Activated CD4-positive, alpha-beta T cell treated with anti-CD3 and anti-CD28 coated beads for 36 hours (primary cell): ENCODE results near the gene TJP1. TPM values are rescaled to one million over a fixed set of nuclear protein-coding genes. Genes with fewer than 3 reads are reported as not detected.
A peak's percentile ranks its signal among the peaks of the same experiment; 100 is the strongest.

Experiments used
- ATAC-seq: fragments of 200-7000 bp; cut with Tn5 transposase; one replicate; pipeline ENCODE4 v1.10.0; 2021; ENCODE audit warnings: mild to moderate bottlenecking, moderate library complexity
- CTCF ChIA-PET: fragments of 350-600 bp; sonication (Branson Sonifier 250); formaldehyde crosslinking; loops from one replicate; lab custom pipeline; 2021; ENCODE audit warnings: antibody characterized with exemption; lab: Charles Lee
- POLR2A ChIA-PET: fragments of 350-600 bp; sonication (Branson Sonifier 250); formaldehyde crosslinking; loops from one replicate; lab custom pipeline; 2021; ENCODE audit warnings: antibody characterized with exemption, inconsistent platforms; lab: Charles Lee
- DNase-seq: peaks from one replicate; pipeline ENCODE4 v3.0.0-alpha.2; 2020
- H3K27ac Mint-ChIP-seq: one replicate; pipeline ENCODE4 v1.8.0; 2021; ENCODE audit warnings: mixed read lengths
- H3K27me3 Mint-ChIP-seq: one replicate; pipeline ENCODE4 v1.8.0; 2021; ENCODE audit warnings: mixed read lengths
- H3K36me3 Mint-ChIP-seq: one replicate; pipeline ENCODE4 v1.8.0; 2021; ENCODE audit warnings: low read depth, mixed read lengths
- H3K4me1 Mint-ChIP-seq: one replicate; pipeline ENCODE4 v1.8.0; 2021; ENCODE audit warnings: mixed read lengths
- H3K4me3 Mint-ChIP-seq: one replicate; pipeline ENCODE4 v1.8.0; 2021; ENCODE audit warnings: mild to moderate bottlenecking, moderate library complexity, mixed read lengths
- H3K9me3 Mint-ChIP-seq: one replicate; pipeline ENCODE4 v1.8.0; 2021; ENCODE audit warnings: low read depth, mixed read lengths
- intact Hi-C, 2 experiments: fragments of 100-400 bp; cut with DNase I in 1 of 2; cut with micrococcal nuclease in 1 of 2; formaldehyde crosslinking; loops; one replicate each; pipeline versions ENCODE4 v1.14.2 to v1.15.1; 2022 to 2024; cut with DNase I, micrococcal nuclease
- total RNA-seq, 2 experiments: library from RNA; stranded (reverse); gene quantifications; one replicate each; pipeline ENCODE4 v1.2.3, GENCODE V29; 2021

The TJP1 gene
- under 1 TPM in 1 of 2 experiments, not detected in 1; 0.09 TPM for total RNA-seq

DNA sequence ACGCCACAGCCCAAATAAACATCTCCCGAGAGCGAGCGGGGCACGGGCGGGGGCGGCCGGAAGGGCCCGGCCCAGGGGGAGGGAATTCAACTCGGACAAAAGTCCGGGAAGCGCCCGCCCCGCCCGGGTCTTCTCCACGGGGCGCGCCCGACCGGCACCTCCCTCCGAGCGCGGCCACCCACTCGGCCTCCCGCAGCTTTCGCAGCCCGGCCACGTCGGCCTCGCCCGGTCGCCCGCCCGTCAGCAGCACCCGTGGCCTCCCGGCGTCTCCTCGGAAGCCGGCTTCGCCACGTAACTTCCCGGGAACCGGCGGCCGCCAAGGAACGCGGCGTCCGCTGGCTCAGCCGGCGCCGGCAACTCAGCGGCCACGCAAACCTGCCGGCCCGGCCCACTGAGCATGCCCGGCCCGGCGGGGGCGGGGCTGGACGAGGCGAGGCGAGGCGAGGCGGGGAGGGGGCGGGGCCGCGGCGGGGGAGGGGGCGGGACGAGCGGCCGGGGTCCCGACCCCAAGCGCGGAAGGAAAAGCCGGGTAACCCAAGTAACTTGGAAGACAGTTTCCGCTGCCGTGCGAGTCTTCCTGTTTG lies at the start of gene TJP1:
TJP1 (minus strand) TSS at position 369 of the 584 bp plus-strand sequence. CDS start 440 bp downstream, outside the sequence.
- Mint-ChIP-seq H3K27me3 (peaks cover 56% of the 10 kb centered on the region), H3K36me3 (peaks cover 6% of the 10 kb centered on the region), H3K4me3 (peak within 1 kb of the TSS; percentile 32), H3K27ac (no peak within 1 kb of the TSS), H3K9me3 (peaks cover 9% of the 10 kb centered on the region), H3K4me1 (peaks cover 17% of the 10 kb centered on the region)
- ChIA-PET CTCF (no interaction called here), POLR2A (no interaction called here)
- intact Hi-C loops, result loop anchor here in 1 of 2 experiments (5.0 to 10.0 kb wide), 2 partner anchors 250 to 777 kb away; a partner anchor contains a TSS
- ATAC-seq (no peak), DNase-seq (no peak)

DNA sequence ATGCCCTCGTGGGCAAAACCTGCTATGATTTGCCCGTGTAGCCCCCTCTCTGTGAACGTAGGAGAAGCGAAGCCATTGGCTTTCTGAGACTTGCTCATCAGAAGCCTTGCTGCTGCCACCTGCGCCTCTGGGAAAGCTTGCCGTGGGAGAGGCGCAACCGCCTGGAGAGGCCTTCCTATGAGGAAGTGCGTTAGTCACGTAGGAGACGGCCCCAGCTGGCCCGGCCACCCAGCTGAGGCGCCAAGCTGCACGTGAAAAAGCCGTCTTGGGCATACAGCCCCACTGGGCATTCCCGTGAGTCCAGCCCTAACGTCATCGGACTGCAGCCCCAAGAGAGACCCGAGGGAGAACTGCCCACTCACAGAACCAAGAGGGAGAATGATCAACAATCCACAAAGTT lies 49.1 kb upstream of the TJP1 start:
- no peaks in the 10 kb centered on the region for H3K9me3 Mint-ChIP-seq

DNA sequence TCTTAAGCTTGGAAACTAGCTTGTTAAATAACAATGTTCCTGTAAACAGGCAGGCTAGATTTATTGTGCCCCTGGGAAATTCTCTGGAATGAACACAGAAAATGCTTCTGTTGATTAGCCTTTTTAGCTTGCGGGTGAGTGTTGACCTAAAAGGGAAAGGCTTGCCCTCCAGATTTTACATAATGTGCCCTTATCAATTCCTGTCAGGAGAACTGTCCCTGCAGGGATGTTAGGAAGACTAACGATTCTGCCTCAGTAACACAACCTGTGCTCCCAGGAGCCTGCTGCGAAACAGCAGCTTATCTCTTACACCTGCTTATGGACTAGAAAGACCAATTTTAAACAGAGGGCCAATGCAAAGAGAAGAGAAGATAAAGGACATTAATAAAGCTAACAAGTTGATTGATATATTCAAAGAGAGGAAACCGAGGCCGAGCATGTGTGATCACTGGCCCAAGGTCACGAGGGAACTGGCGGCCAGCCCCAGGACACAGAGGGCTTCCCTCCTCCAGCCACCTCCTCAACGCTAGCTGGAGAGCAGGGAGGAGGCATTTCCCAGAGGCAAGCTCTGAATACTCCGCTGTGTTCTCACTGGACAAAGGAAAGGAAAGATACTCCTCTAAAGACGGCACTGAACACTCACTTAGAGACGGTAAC lies 48.4 kb upstream of the TJP1 start:
- no peaks in the 10 kb centered on the region for H3K36me3 Mint-ChIP-seq
- H3K4me3 Mint-ChIP-seq, result no peak overlapping the region
- CTCF ChIA-PET, result interaction anchor here (1.5 kb wide), 1 partner anchor 11 kb away, joined by 4 read pairs; no protein-coding TSS in a partner anchor

More for the DNA sequence above, 49.1 kb upstream of the TJP1 start:
- Mint-ChIP-seq H3K27ac (no peak overlapping the region), H3K4me3 (no peak overlapping the region), H3K4me1 (no peaks in the 10 kb centered on the region), H3K27me3 (peaks cover 15% of the 10 kb centered on the region), H3K36me3 (no peaks in the 10 kb centered on the region)
- intact Hi-C loops, result no loop called here
- ChIA-PET POLR2A (no interaction called here), CTCF (interaction anchor here (1.5 kb wide), 1 partner anchor 12 kb away, joined by 4 read pairs; no protein-coding TSS in a partner anchor)
- DNase-seq (no peak), ATAC-seq (no peak)

DNA sequence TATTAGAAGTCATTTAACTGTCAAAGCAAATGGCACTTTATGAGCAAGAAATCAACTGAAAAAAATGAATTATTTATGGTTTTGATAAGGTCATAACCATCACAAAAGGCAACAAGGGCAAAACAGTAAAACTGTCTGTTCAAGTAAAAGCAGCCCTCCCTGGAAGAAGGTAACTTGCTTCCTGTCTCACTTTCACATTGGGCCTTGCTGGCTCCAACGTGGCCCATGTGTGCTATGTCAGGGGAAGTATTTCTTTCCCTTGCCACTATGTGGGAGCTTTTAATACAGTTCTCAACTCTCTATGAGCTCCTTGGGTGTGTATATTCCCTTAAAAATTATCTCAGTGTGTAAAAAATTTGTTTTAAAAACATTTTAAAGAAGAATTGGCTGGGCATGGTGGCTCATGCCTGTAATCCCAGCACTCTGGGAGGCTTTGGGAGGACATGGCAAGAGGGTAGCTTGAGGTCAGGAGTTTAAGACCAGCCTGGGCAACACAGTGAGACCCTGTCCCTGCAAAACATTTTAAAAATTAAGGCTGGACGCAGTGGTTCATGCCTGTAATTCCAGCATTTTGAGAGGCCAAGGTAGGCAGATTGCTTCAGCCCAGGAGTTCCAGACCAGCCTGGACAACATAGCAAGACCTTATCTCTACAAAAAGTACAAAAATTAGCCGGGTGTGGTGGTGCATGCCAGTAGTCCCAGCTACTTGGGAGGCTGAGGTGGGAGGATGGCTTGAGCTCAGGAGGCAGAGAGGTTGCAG lies 45.2 kb upstream of the TJP1 start:
- Mint-ChIP-seq H3K27me3 (peaks cover 28% of the 10 kb centered on the region), H3K36me3 (no peaks in the 10 kb centered on the region), H3K4me3 (no peak overlapping the region), H3K9me3 (no peaks in the 10 kb centered on the region), H3K27ac (no peak overlapping the region), H3K4me1 (no peaks in the 10 kb centered on the region)
- CTCF ChIA-PET, result interaction anchor here (0.5 kb wide), 1 partner anchor 100 kb away, joined by 3 read pairs; no protein-coding TSS in a partner anchor
- POLR2A ChIA-PET, result no interaction called here
- ATAC-seq, result no peak
- DNase-seq, result no peak
- intact Hi-C loops, result no loop called here

More for the DNA sequence above, 48.4 kb upstream of the TJP1 start:
- POLR2A ChIA-PET, result no interaction called here
- Mint-ChIP-seq H3K9me3 (no peaks in the 10 kb centered on the region), H3K27ac (no peak overlapping the region), H3K27me3 (peaks cover 18% of the 10 kb centered on the region), H3K4me1 (no peaks in the 10 kb centered on the region)
- intact Hi-C loops, result no loop called here
- no peak for ATAC-seq
- DNase-seq, result no peak

DNA sequence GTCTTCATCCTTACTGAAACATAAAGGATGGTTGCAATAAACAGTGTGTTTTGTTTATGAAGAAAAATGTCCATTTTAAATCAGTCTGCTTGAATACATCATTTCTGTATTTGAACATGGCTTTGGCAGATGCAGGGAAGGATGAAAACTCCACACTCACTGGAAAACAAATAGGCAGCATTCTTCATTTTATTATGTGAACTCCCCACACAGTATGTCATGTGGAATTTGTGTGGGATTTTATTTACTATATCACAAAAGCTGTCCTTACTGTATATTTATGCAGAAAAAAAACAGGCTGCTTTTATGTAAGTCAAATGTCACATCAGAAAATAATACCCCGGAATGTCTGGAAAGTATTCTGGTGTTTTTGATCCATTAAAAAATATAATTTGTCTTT lies 44.1 kb upstream of the TJP1 start:
- no peak for ATAC-seq
- ChIA-PET POLR2A (no interaction called here), CTCF (interaction anchor here (0.7 kb wide), 1 partner anchor 115 kb away, joined by 3 read pairs; no protein-coding TSS in a partner anchor)
- H3K4me3 Mint-ChIP-seq, result no peak overlapping the region
- intact Hi-C loops, result no loop called here
- DNase-seq, result no peak
- H3K27ac Mint-ChIP-seq, result no peak overlapping the region
- H3K9me3 Mint-ChIP-seq, result no peaks in the 10 kb centered on the region
- H3K36me3 Mint-ChIP-seq, result no peaks in the 10 kb centered on the region
- no peaks in the 10 kb centered on the region for H3K4me1 Mint-ChIP-seq
- H3K27me3 Mint-ChIP-seq, result peaks cover 36% of the 10 kb centered on the region

DNA sequence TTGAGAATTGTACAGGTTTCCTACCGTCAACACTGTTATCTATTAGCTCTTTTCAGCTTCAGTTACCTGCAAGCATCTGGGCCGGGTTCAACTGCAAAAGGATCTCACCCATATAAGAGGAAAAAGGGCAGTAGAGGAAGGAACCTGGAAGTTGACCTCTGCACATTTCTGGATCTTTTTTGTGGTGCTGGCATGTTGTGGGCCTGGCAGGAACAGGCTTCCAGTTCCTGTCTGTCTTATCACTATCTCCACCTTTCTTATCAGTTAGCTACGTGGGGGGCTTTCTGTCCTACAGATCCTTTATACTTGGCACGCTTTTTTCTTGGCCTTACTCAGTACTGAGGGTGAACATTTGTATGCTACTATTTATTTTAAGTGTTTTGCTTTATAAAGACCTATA lies 42.2 kb upstream of the TJP1 start:
- ATAC-seq (no peak), DNase-seq (no peak)
- no peak overlapping the region for H3K27ac Mint-ChIP-seq
- POLR2A ChIA-PET, result no interaction called here
- no peaks in the 10 kb centered on the region for H3K4me1 Mint-ChIP-seq
- peaks cover 36% of the 10 kb centered on the region for H3K27me3 Mint-ChIP-seq
- CTCF ChIA-PET, result no interaction called here
- intact Hi-C loops, result no loop called here
- H3K9me3 Mint-ChIP-seq, result no peaks in the 10 kb centered on the region
- H3K4me3 Mint-ChIP-seq, result no peak overlapping the region
- H3K36me3 Mint-ChIP-seq, result no peaks in the 10 kb centered on the region

DNA sequence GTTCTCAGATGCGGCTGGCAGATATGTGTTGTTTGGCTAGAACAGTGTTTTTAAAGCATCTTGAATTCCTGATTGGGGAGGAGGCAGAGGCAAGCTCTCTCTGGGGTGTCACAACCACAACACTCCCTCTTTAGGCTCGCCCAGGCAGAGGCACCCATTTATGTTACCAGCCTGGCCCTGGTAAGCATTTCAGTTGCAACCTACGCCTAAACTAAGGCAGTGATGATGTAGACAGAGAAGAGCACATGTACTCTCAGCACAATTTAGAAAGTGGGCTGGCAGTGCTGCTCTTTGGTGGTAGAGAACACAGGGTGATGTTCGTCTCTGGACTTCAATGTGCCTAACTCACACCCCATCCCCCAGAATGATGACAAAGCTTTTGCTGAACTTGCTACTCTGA lies 41.2 kb upstream of the TJP1 start:
- H3K4me3 Mint-ChIP-seq, result no peak overlapping the region
- ChIA-PET CTCF (no interaction called here), POLR2A (interaction anchor here (0.6 kb wide), 1 partner anchor 16 kb away, joined by 3 read pairs; no protein-coding TSS in a partner anchor)
- H3K27ac Mint-ChIP-seq, result no peak overlapping the region
- H3K4me1 Mint-ChIP-seq, result no peaks in the 10 kb centered on the region
- ATAC-seq (no peak), DNase-seq (no peak)
- H3K27me3 Mint-ChIP-seq, result peaks cover 30% of the 10 kb centered on the region
- intact Hi-C loops, result no loop called here
- H3K9me3 Mint-ChIP-seq, result no peaks in the 10 kb centered on the region
- no peaks in the 10 kb centered on the region for H3K36me3 Mint-ChIP-seq

DNA sequence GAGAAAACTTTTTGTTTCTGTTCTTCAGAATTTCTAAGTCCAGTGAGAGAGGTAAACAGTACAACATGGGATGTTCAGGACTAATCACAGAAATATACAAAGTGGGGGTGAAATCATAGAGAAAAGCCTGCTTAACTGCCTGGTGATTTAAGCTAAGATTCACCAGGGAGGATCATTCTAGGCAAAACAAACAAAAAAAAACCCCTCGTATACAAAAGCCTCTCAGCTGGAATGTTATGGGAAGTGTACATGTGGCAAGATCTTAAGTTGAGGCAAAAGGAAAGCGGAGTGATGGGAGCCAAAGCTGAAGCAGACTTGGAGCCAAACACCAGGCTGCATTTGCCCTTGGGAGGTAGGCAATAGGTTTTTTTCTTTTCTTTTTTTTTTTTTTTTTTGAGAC lies 40.0 kb upstream of the TJP1 start:
- intact Hi-C loops, result no loop called here
- DNase-seq (no peak), ATAC-seq (no peak)
- Mint-ChIP-seq H3K4me1 (no peaks in the 10 kb centered on the region), H3K4me3 (no peak overlapping the region), H3K27me3 (peaks cover 28% of the 10 kb centered on the region), H3K27ac (no peak overlapping the region), H3K9me3 (no peaks in the 10 kb centered on the region), H3K36me3 (no peaks in the 10 kb centered on the region)
- ChIA-PET CTCF (interaction anchor here (0.6 kb wide), 1 partner anchor 97 kb away, joined by 3 read pairs; no protein-coding TSS in a partner anchor), POLR2A (no interaction called here)

DNA sequence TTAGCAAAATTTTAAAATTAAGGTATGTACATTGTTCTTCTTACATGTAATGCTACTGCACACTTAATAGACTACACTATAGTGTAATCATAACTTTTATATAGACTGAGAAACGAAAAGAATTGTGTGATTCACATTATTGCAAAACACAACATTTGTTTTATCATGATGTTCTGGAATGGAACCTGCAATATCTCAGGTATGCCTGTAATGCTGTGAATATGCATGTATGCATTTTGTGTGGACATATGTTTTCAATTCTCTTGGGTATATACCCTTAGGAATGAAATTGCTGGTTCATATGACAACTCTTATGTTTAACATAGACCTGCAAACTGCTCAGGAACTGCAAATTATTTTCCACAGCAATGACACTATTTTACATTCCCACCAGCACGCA lies 38.6 kb upstream of the TJP1 start:
- intact Hi-C loops, result no loop called here
- Mint-ChIP-seq H3K36me3 (no peaks in the 10 kb centered on the region), H3K4me3 (no peak overlapping the region), H3K27me3 (peaks cover 29% of the 10 kb centered on the region), H3K4me1 (no peaks in the 10 kb centered on the region), H3K27ac (no peak overlapping the region), H3K9me3 (no peaks in the 10 kb centered on the region)
- ChIA-PET CTCF (no interaction called here), POLR2A (no interaction called here)
- no peak for ATAC-seq
- DNase-seq, result no peak

DNA sequence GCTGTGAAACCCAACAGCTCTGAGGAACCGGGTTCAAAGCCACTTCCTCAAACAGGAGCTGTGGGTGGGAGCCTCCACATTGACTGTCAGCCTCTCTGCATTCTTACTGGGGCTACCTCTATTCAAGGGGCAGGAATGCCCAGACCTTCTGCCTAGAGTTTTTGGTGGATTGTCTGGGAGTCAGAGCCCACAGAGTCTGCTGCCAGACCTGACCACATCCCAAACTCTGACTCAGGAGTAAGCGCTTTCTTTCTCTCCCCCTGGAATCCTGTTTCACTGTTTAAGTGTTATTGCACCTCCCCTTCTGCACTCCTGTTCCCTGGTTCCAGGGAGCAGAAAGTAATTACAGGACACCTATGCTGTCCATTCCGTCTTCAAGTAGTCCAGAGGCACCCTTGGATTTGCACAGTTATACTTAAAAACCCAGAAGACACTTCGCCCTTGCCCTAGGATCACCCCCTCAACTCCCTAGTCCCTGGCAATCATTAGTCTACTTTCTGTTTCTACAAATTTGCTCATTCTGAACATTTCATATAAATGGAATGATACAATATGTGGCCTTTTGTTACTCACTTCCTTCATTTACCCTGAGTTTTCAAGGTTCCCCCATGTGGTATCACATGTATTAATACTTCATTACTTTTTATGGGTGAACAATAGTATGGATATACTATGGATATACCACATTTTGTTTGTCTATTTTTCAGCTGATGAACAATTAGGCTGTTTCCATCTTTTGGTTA lies 37.9 kb upstream of the TJP1 start:
- intact Hi-C loops, result no loop called here
- Mint-ChIP-seq H3K36me3 (no peaks in the 10 kb centered on the region), H3K4me3 (no peak overlapping the region), H3K9me3 (no peaks in the 10 kb centered on the region), H3K27ac (no peak overlapping the region), H3K27me3 (peaks cover 29% of the 10 kb centered on the region), H3K4me1 (no peaks in the 10 kb centered on the region)
- ChIA-PET POLR2A (no interaction called here), CTCF (interaction anchor here (1.0 kb wide), 1 partner anchor 11 kb away, joined by 4 read pairs; no protein-coding TSS in a partner anchor)
- no peak for ATAC-seq
- DNase-seq, result no peak

DNA sequence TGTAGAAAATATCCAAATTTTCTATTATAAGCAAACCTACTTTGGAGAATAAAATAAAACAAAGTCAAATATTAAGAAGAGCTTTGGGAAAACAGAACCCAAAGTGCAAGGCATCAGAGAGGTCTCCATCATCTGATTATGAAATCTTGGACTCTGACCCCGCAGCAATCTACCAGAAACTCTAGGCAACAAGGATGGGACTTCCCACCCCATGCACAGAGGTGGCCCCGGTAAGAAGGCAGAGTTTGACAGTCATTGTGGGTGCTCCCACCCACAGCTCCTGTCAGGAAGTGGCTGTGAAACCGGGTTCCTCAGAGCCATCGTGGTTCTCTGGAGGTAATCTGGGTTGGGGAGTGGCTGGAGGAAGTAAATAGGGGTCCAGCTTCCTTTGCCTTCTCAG lies 37.0 kb upstream of the TJP1 start:
- intact Hi-C loops, result no loop called here
- POLR2A ChIA-PET, result no interaction called here
- ATAC-seq (no peak), DNase-seq (no peak)
- H3K27ac Mint-ChIP-seq, result no peak overlapping the region
- peaks cover 26% of the 10 kb centered on the region for H3K27me3 Mint-ChIP-seq
- no peak overlapping the region for H3K4me3 Mint-ChIP-seq
- H3K4me1 Mint-ChIP-seq, result no peaks in the 10 kb centered on the region
- CTCF ChIA-PET, result interaction anchor here (1.0 kb wide), 1 partner anchor 11 kb away, joined by 4 read pairs; no protein-coding TSS in a partner anchor
- no peaks in the 10 kb centered on the region for H3K9me3 Mint-ChIP-seq
- H3K36me3 Mint-ChIP-seq, result no peaks in the 10 kb centered on the region
